H9 (cell line): ENCODE results near the gene FXYD4. TPM values are rescaled to one million over a fixed set of nuclear protein-coding genes. Genes with fewer than 3 reads are reported as not detected.

Experiments
- DNase-seq: peaks from one replicate; pipeline ENCODE4 v3.0.0-alpha.2; 2017
- H2AFZ ChIP-seq: one replicate; pipeline ENCODE4 v1.6.1; 2013; ENCODE audit warnings: mild to moderate bottlenecking, low read length, control low read depth, moderate library complexity
- H2AK5ac ChIP-seq: 2 replicates; pipeline ENCODE4 v1.6.1; 2013; ENCODE audit warnings: low read length, control low read depth, mixed read lengths; ENCODE audit not compliant: insufficient read length
- H2BK120ac ChIP-seq: one replicate; pipeline ENCODE4 v1.6.1; 2013; ENCODE audit warnings: low read depth, mild to moderate bottlenecking, low read length, control low read depth, inconsistent platforms; ENCODE audit not compliant: poor library complexity, severe bottlenecking
- H2BK12ac ChIP-seq: 2 replicates; pipeline ENCODE4 v1.6.1; 2013; ENCODE audit warnings: low read length, control low read depth, mixed read lengths, low read depth; ENCODE audit not compliant: insufficient read length
- H2BK15ac ChIP-seq: 2 replicates; pipeline ENCODE4 v1.6.1; 2013; ENCODE audit warnings: low read depth, low read length, control low read depth
- H2BK20ac ChIP-seq: one replicate; pipeline ENCODE4 v1.6.1; 2013; ENCODE audit warnings: low read depth, mild to moderate bottlenecking, low read length, control low read depth, inconsistent platforms; ENCODE audit not compliant: poor library complexity, severe bottlenecking
- H2BK5ac ChIP-seq: 2 replicates; pipeline ENCODE4 v1.6.1; 2013; ENCODE audit warnings: low read length, control low read depth, mixed read lengths; ENCODE audit not compliant: insufficient read length
- H3K14ac ChIP-seq: 2 replicates; pipeline ENCODE4 v1.6.1; 2013; ENCODE audit warnings: low read length, control low read depth; ENCODE audit not compliant: insufficient read depth
- H3K18ac ChIP-seq: 2 replicates; pipeline ENCODE4 v1.6.1; 2013; ENCODE audit warnings: low read depth, mild to moderate bottlenecking, mixed read lengths, low read length, control low read depth; ENCODE audit not compliant: insufficient read length
- H3K23ac ChIP-seq: 2 replicates; pipeline ENCODE4 v1.6.1; 2013; ENCODE audit warnings: low read length, control low read depth, mixed read lengths, low read depth; ENCODE audit not compliant: insufficient read length
- H3K23me2 ChIP-seq: 2 replicates; pipeline ENCODE4 v1.6.1; 2013; ENCODE audit warnings: low read depth, mild to moderate bottlenecking, mixed read lengths, low read length, control low read depth; ENCODE audit not compliant: insufficient read length, poor library complexity, severe bottlenecking
- H3K27ac ChIP-seq: 2 replicates; pipeline ENCODE4 v1.5.1; 2013; ENCODE audit warnings: low read length, control low read depth, mixed read lengths, low read depth; ENCODE audit not compliant: insufficient read length
- H3K27me3 ChIP-seq: 2 replicates; pipeline ENCODE4 v1.6.1; 2013; ENCODE audit warnings: low read length, control low read depth, inconsistent platforms; ENCODE audit not compliant: insufficient read depth
- H3K4ac ChIP-seq: 2 replicates; pipeline ENCODE4 v1.6.1; 2013; ENCODE audit warnings: low read depth, mild to moderate bottlenecking, control low read depth, inconsistent platforms, low read length, moderate library complexity
- H3K4me1 ChIP-seq: 2 replicates; pipeline ENCODE4 v1.6.1; 2013; ENCODE audit warnings: low read length, control low read depth, inconsistent platforms; ENCODE audit not compliant: insufficient read depth
- H3K4me2 ChIP-seq: 2 replicates; pipeline ENCODE4 v1.6.1; 2013; ENCODE audit warnings: low read length, control low read depth, mixed read lengths; ENCODE audit not compliant: insufficient read length, insufficient read depth
- H3K56ac ChIP-seq: 2 replicates; pipeline ENCODE4 v1.6.1; 2013; ENCODE audit warnings: low read depth, mild to moderate bottlenecking, mixed read lengths, low read length, control low read depth; ENCODE audit not compliant: insufficient read length
- H3K79me1 ChIP-seq: 2 replicates; pipeline ENCODE4 v1.6.1; 2013; ENCODE audit warnings: low read depth, mild to moderate bottlenecking, moderate library complexity, low read length, control low read depth, inconsistent platforms; ENCODE audit not compliant: insufficient read depth, poor library complexity, severe bottlenecking
- H3K79me2 ChIP-seq: 2 replicates; pipeline ENCODE4 v1.6.1; 2013; ENCODE audit warnings: low read length, control low read depth, inconsistent platforms; ENCODE audit not compliant: insufficient read depth
- H3K9ac ChIP-seq: 2 replicates; pipeline ENCODE4 v1.6.1; 2013; ENCODE audit warnings: low read length, control low read depth, mixed read lengths; ENCODE audit not compliant: insufficient read length; ENCODE audit errors: extremely low read depth
- H3K9me3 ChIP-seq: one replicate; pipeline ENCODE4 v1.6.1; 2013; ENCODE audit warnings: low read depth, low read length, inconsistent platforms; ENCODE audit not compliant: control insufficient read depth
- H3T11ph ChIP-seq: one replicate; pipeline ENCODE4 v1.6.1; 2013; ENCODE audit warnings: mild to moderate bottlenecking, low read length, control low read depth, inconsistent platforms
- H4K20me1 ChIP-seq: one replicate; pipeline ENCODE4 v1.6.1; 2013; ENCODE audit not compliant: control insufficient read depth, insufficient read length, insufficient read depth
- H4K5ac ChIP-seq: 2 replicates; pipeline ENCODE4 v1.6.1; 2013; ENCODE audit warnings: low read depth, mild to moderate bottlenecking, mixed read lengths, low read length, control low read depth; ENCODE audit not compliant: insufficient read length
- H4K8ac ChIP-seq: replicated peaks from 2 replicates; pipeline ENCODE4 v1.6.1; 2013; ENCODE audit warnings: low read length, control low read depth, mixed read lengths, low read depth; ENCODE audit not compliant: insufficient read length
- H4K91ac ChIP-seq: 2 replicates; pipeline ENCODE4 v1.6.1; 2013; ENCODE audit warnings: low read depth, mild to moderate bottlenecking, moderate library complexity, mixed read lengths, low read length, control low read depth; ENCODE audit not compliant: insufficient read length
- H3K27ac Mint-ChIP-seq, 3 experiments: 2 replicates in 2 of 3; 3 replicates in 1 of 3; pipeline ENCODE4 v1.8.0; 2020 to 2021; ENCODE audit warnings: mixed read lengths in 3 of 3, mild to moderate bottlenecking in 1 of 3, moderate library complexity in 1 of 3
- H3K27me3 Mint-ChIP-seq: 2 replicates; pipeline ENCODE4 v1.8.0; 2021; ENCODE audit warnings: low read depth, mild to moderate bottlenecking, moderate library complexity, mixed read lengths
- H3K36me3 Mint-ChIP-seq, 3 experiments: 2 replicates in 2 of 3; 3 replicates in 1 of 3; pipeline ENCODE4 v1.8.0; 2020 to 2021; ENCODE audit warnings: low read depth in 3 of 3, mixed read lengths in 3 of 3; ENCODE audit not compliant: insufficient read depth in 1 of 3
- H3K4me1 Mint-ChIP-seq, 2 experiments: 2 replicates each; pipeline ENCODE4 v1.8.0; 2020; ENCODE audit warnings: mixed read lengths in 2 of 2
- H3K4me3 Mint-ChIP-seq, 2 experiments: 2 replicates in 1 of 2; 3 replicates in 1 of 2; pipeline ENCODE4 v1.8.0; 2020 to 2021; ENCODE audit warnings: mild to moderate bottlenecking in 2 of 2, mixed read lengths in 2 of 2, moderate library complexity in 1 of 2
- H3K9me3 Mint-ChIP-seq, 2 experiments: 2 replicates in 1 of 2; 3 replicates in 1 of 2; pipeline ENCODE4 v1.8.0; 2020; ENCODE audit warnings: mild to moderate bottlenecking in 2 of 2, mixed read lengths in 2 of 2, moderate library complexity in 1 of 2
- WGBS: extraction: QIAGEN DNeasy Blood & Tissue Kit; methylation state at CpG from one replicate; pipeline ENCODE4 v1.1.7; 2013; ENCODE audit warnings: missing lambda C conversion rate, low lambda C conversion rate, mixed read lengths; ENCODE audit not compliant: insufficient read length; ENCODE audit errors: extremely low coverage; 5-methylcytosine and 5-hydroxymethylcytosine counted together
- total RNA-seq: library from RNA; stranded (reverse); gene quantifications from 2 replicates; pipeline ENCODE4 v1.2.1, GENCODE V29; 2021
- TF ChIP-seq, protein P1 (sequence below): fragments of 200-600 bp; sonication (generic); conservative IDR thresholded peaks from 3 replicates; pipeline ENCODE4 v1.8.0; 2021; ENCODE audit warnings: antibody characterized with exemption, mild to moderate bottlenecking

Gene FXYD4
- total RNA-seq, 1 experiment from 2014 or later: not detected

DNA sequence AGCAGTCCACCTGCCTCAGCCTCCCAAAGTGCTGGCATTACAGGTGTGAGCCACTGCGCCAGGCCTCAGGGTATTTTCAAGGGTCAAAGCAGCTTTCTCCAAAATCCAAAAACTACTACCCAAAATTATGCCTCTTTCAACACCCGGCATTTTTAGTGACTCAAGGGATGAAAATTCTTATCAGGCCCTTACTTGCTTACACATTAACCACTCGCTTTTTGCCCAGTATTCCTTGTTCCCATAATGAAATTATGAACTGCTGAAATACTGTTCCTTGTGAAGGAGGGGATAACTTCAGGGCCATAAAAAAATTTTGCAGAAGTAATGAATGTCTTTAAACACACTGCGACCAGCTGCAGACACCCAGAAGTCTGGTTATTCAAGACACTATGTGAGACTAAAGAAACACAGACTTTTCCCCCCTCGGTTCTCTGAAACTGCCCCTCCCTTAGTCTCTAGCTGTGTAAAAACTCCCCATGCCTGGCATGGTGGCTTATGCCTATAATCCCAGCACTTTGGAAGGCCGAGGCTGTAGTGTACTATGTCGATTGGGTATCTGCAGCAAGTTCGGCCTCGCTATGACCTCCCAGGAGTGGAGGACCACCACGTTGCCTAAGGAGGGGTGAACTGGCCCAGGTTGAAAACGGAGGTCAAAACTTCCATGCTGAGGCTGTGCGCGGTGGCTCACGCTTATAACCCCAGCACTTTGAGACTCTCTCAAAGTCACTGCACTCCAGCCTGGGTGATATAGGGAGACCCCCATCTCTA lies 12.0 kb downstream of the FXYD4 start:
- H2BK12ac ChIP-seq: no peak overlapping the region
- no peak overlapping the region for H3T11ph ChIP-seq
- H2BK120ac ChIP-seq: no peak overlapping the region
- H3K9me3 ChIP-seq: no peaks in the 10 kb centered on the region
- H2BK5ac ChIP-seq: no peak overlapping the region
- no peak overlapping the region for H4K5ac ChIP-seq
- H3K4ac ChIP-seq: no peak overlapping the region
- H3K23ac ChIP-seq: no peak overlapping the region
- H3K79me1 ChIP-seq: no peaks in the 10 kb centered on the region
- no peak overlapping the region for H4K91ac ChIP-seq
- no peak for DNase-seq
- Mint-ChIP-seq H3K27me3 (no peaks in the 10 kb centered on the region), H3K27ac (no peak overlapping the region; a peak in 1 of 7 replicates), H3K4me1 (no peaks in the 10 kb centered on the region), H3K9me3 (no peaks in the 10 kb centered on the region), H3K4me3 (no peak overlapping the region), H3K36me3 (peaks cover 20 to 32% (median 29%) of the 10 kb centered on the region in 3 experiments)
- H3K9ac ChIP-seq: no peak overlapping the region
- H3K4me1 ChIP-seq: no peaks in the 10 kb centered on the region
- WGBS: no CpG with 5 or more reads among the region's 14 CpGs
- H3K56ac ChIP-seq: no peak overlapping the region
- H3K4me2 ChIP-seq: no peak overlapping the region
- no peak overlapping the region for H3K18ac ChIP-seq
- no peaks in the 10 kb centered on the region for H3K27me3 ChIP-seq
- no peak overlapping the region for H3K14ac ChIP-seq
- TF ChIP-seq, protein P1, sequence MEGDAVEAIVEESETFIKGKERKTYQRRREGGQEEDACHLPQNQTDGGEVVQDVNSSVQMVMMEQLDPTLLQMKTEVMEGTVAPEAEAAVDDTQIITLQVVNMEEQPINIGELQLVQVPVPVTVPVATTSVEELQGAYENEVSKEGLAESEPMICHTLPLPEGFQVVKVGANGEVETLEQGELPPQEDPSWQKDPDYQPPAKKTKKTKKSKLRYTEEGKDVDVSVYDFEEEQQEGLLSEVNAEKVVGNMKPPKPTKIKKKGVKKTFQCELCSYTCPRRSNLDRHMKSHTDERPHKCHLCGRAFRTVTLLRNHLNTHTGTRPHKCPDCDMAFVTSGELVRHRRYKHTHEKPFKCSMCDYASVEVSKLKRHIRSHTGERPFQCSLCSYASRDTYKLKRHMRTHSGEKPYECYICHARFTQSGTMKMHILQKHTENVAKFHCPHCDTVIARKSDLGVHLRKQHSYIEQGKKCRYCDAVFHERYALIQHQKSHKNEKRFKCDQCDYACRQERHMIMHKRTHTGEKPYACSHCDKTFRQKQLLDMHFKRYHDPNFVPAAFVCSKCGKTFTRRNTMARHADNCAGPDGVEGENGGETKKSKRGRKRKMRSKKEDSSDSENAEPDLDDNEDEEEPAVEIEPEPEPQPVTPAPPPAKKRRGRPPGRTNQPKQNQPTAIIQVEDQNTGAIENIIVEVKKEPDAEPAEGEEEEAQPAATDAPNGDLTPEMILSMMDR: no peak
- no peak overlapping the region for H2BK15ac ChIP-seq
- H2AK5ac ChIP-seq: no peak overlapping the region
- no peaks in the 10 kb centered on the region for H3K79me2 ChIP-seq
- no peak overlapping the region for H2BK20ac ChIP-seq
- H2AFZ ChIP-seq: no peak overlapping the region
- H3K27ac ChIP-seq: no peak overlapping the region
- H4K20me1 ChIP-seq: no peaks in the 10 kb centered on the region
- no peak overlapping the region for H4K8ac ChIP-seq
- no peaks in the 10 kb centered on the region for H3K23me2 ChIP-seq
